GM21360 (cell line): Measurements from ENCODE around the gene TMEM39B.
"Not testable (repeated sequence)": the region's sequence is repeated elsewhere in the genome, so short reads cannot be mapped to it uniquely, and the experiment has no call there.

Source experiments
- ATAC-seq: cut with Tn5 transposase; IDR thresholded peaks from one replicate; pipeline ENCODE4 v1.9.1; 2021; ENCODE audit warnings: mild to moderate bottlenecking, moderate library complexity; ENCODE audit not compliant: unreplicated experiment

The TMEM39B gene

GRCh38 chr1:32111789-32112188, 39.0 kb downstream of the TMEM39B start:
- ATAC-seq: no peak

GRCh38 chr1:32112806-32113375, 40.2 kb downstream of the TMEM39B start:
- no peak for ATAC-seq

DNA sequence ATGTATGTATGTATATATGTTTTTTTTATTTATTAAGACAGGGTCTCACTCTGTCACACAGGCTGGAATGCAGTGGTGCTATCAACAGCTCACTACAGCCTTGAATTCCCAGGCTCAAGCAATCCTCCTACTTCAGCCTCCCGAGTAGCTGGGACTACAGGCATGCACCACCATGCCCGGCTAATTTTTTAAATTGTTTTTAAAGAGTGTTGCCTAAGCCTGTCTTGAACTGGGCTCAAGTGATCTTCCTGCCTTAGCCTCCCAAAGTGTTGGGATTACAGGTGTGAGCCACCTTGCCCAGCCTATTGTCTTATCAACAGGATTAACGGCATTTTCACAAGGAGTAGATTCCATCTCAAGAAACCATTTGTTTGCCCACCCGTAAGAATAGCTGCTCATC, 40.7 kb downstream of the TMEM39B start:
- not testable (repeated sequence) for ATAC-seq

- ATAC-seq: no peak
Measured at GRCh38 chr1:32114420-32114819, 41.7 kb downstream of the TMEM39B start.

GRCh38 chr1:32115496-32115895, 42.8 kb downstream of the TMEM39B start:
- no peak for ATAC-seq

DNA sequence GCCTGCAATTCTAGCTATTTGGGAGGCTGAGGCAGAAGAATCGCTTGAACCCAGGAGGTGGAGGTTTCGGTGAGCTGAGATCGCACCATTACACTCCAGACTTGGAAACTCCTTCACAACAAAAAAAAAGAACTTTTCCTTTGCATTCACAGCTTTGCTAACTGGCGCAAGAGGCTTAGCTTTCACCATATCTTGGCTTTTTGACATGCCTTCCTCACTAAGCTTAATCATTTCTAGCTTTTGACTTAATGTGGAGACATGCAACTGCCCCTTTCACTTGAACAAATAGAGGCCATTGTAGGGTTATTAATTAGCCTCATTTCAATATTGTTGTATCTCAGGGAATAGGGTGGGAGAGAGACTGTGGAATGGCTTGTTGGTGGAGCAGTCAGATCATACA, 43.8 kb downstream of the TMEM39B start:
- ATAC-seq: no peak

- no peak for ATAC-seq
Measured at GRCh38 chr1:32122151-32122550, 49.4 kb downstream of the TMEM39B start.

GRCh38 chr1:32123361-32123760, 50.6 kb downstream of the TMEM39B start:
- ATAC-seq: not testable (repeated sequence)

GRCh38 chr1:32125313-32125712, 52.6 kb downstream of the TMEM39B start:
- ATAC-seq: no peak

DNA sequence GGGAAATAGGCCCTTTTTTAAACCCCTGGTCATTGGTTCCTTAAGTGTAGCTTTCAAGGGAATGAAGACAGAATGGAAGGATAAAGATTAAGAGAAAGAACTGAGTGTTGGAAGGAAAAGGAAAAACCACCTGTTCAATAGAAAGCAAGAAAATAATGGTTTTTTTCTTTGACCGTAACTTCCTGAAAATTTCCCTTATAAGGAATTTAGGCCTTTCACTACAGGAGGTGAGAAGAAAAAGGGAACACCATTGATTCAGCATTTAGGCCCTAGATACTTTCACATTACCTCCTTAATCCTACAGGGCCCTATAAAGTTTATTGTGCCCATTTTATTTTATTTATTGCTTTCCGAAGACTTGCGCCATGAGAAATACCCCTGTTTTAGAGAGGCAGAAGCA, 54.0 kb downstream of the TMEM39B start:
- no peak for ATAC-seq

DNA sequence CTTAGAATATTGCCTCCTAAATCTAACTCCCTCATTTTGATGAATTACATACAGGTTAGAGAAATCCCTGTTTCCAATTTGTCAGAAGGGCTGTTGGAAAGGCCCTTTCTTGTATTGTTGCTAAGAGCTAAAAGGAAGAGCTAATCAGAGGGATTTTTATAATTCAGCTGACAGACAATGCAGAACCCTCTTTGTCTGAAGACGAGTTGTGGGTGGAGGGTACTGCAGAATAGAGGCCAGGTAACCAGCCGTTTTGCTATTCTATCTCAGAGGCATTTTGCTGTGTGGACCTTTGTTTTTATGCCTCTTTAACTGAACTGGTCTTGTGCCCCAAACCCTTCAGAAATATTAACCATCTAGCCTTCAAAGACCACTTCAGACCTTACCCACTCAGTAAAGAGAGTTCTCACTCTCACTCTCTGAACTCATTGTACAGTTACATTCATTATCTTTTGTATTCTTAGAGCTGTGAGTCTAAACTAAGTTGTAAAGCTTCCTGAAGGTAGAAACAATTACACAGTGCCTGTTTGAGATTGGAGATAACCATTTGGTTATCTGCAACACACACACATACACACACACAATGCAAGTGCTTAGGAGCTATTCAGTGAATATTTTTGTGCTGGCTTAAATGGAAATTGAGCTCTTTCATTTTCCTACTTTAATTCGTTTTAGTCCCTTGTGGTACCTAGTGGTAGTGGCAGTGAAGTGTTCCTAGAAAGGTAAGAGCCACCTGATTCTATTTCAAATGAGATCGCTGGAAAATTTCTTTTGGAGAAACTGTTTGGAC, 54.9 kb downstream of the TMEM39B start:
- ATAC-seq: no peak

GRCh38 chr1:32128479-32128878, 55.7 kb downstream of the TMEM39B start:
- no peak for ATAC-seq

GRCh38 chr1:32128964-32129363, 56.2 kb downstream of the TMEM39B start:
- ATAC-seq: no peak

DNA sequence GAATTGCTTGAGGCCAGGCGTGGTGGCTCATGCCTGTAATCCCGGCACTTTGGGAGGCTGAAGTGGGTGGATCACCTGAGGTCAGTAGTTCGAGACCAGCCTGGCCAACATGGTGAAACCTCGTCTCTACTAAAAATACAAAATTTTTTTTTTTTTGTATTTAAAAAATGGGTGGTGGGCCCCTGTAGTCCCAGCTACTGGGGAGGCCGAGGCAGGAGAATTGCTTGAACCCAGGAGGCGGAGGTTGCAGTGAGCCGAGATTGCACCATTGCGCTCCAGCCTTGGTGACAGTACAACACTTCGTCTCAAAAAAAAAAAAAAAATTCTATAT, 61.2 kb downstream of the TMEM39B start:
- not testable (repeated sequence) for ATAC-seq

DNA sequence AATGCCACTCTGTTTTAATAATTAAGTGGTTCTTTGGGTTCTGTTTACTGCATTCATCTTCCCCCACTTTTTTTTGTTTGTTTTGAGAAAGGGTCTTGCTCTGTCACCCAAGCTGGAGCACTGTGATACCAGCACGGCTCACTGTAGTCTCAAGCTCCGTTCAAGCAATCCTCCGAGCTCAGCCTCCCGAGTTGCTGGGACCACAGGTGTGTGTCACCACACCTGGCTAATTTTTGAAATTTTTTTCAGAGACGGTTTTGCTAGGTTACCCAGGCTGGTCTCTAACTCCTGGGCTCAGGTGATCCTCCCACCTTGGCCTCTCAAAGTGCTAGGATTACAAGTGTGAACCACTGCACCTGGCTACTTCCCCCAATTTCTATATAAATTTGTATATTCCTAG, 64.4 kb downstream of the TMEM39B start:
- ATAC-seq: no peak

DNA sequence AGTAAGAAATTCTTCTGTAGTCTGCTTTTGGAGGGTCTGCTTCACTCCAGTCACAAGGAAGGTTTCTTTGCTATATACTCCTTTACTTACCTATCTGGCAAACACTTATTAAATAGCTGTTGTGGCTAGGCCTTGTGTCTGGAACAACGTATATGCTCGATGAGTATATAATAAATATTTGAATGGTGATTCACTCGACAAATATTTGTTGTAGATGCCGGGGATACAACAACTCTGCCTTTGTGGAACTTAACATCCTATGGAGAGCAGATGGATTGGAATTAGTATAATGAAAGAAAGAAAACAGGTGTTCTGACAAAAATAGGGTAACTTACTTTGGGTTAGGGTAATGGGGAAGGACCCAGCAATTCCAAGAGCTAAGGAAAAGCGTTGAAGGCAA, 66.2 kb downstream of the TMEM39B start:
- ATAC-seq: no peak

DNA sequence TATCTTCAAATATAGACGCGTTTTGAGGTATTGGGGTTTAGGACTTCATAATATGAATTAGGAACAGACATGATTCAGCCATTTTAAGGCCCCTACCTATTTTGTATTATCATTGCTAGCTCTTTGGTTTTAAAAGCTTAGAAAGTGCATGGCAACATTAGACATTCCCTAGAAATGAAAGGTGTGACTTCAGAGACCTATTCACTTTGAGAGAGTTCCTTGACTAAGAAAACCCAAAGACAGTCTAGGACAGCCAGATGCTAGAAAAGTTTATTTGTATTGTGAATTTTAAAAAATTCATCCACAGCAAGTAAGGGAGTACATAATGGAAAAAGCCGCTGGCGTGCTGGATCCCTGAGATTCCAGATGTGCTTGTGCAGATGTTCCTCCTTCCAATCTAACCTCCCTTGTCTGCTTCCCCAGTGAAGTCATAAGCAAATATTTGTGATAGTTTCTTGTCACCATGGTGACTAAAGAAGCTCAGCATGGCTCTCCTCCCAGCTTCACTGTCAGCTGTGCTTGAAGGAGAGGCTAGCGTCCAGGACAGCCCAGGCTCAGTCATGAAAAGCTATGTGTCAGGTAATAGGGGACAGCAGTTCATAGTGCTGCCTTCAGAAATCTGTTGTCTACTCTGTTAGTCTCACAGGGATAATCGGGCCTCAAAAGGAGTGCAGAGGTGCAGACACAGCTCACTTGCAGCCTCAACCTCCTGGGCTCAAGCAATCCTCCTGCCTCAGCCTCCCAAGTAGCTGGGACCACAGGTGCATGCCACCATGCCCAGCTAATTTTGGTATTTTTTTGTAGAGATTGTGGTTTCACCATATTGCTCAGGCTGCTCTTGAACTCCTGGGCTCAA, 69.9 kb downstream of the TMEM39B start:
- ATAC-seq: no peak

DNA sequence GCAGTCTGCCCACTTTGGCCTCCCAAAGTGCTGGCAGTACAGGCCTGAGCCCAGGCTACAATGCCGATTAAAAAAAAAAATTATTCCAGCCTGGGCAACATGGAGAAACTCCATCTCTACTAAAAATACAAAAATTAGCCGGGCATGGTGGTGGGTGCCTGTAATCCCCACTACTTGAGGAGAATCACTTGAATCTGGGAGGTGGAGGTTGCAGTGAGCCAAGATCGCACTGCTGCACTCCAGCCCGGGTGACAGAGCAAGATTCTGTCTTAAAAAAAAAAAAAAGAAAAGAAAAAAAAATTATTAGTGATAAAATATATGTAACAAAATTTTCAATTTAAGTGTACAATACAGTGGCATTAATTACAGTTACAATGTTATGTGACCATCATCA, 70.6 kb downstream of the TMEM39B start:
- not testable (repeated sequence) for ATAC-seq

GRCh38 chr1:32144033-32144432, 71.3 kb downstream of the TMEM39B start:
- ATAC-seq: no peak

DNA sequence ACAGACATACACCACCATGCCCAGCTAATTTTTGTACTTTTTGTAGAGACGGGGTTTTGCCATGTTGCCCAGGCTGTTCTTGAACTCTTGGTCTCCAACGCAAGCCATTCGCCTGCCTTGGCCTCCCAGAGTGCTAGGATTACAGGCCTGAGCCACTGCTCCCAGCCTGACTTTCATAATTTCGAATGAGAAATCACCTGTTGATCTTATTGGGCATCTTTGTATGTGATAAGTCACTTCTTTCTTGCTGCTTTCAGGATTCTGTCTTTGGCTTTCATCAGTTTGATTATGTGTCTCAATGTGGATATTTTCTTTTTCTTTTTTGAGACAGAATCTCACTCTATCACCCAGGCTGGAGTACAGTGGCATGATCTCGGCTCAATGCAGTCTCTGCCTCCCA, 75.1 kb downstream of the TMEM39B start:
- not testable (repeated sequence) for ATAC-seq

- ATAC-seq: no peak
Measured at GRCh38 chr1:32150847-32151246, 78.1 kb downstream of the TMEM39B start.

DNA sequence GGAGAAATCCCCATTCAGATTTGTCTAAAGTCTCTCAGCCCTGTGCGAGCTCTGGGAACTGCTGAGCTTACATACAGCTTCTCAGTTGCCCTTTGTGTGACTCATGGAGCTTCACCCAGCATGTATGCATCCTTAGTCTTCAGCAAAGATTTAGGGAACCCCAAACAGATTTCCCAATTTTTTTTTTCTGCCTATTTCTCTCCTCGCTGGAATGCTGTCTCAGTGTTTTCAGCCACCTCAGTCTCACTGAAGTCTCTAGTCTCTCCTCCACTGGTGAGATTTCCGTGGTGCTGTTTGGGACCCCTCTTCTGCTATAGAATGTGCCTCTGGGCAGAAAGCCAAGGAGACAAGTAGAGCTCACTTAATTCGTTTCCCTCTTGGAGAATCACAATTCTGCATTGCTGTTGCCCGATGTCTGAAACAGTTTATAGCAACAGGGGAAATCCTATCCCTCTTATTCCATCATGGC, 78.6 kb downstream of the TMEM39B start:
- ATAC-seq: no peak
